ENCODE data around the gene PITRM1.

Gene PITRM1

GRCh38 chr10:3150961-3151360, 21.6 kb downstream of the PITRM1 start:
- H3K4me1 ChIP-seq (ENCODE audit: control insufficient read depth in 5 of 5, insufficient read depth in 5 of 5, low read length in 5 of 5) = no peaks in the 10 kb centered on the region

DNA sequence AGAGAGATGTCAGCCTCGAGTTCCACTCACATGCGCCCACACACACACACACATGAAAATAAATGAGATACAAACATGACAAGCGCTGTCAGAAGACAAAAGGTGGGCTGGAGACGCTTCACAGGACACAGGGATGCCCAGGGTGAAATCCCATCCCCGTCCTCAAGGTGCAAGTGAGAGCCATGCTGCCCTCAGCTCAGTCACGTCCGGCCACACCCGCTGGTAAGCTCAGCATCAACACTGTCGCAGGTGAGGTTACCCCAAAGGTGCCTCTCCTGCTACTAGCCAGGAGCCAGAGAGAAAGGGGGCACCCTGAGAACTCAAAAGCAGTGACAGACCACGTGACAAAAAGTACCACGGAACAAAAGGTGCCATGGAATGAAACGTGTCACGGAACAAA, 22.2 kb downstream of the PITRM1 start:
- no peak overlapping the region for H3K27ac ChIP-seq (ENCODE audit: low read depth, low read length)
- no peak overlapping the region for H3K9ac ChIP-seq (ENCODE audit: low read length in 5 of 5)
- H3K4me3 ChIP-seq (ENCODE audit: low read depth in 1 of 5, low read length in 5 of 5) = no peak overlapping the region
- H3K27me3 ChIP-seq (ENCODE audit: control insufficient read depth in 5 of 5, insufficient read depth in 4 of 5, low read length in 5 of 5) = no peaks in the 10 kb centered on the region
- no peaks in the 10 kb centered on the region for H3K4me1 ChIP-seq (ENCODE audit: control insufficient read depth in 5 of 5, insufficient read depth in 5 of 5, low read length in 5 of 5)
- H3K9me3 ChIP-seq (ENCODE audit: control insufficient read depth in 5 of 5, low read length in 5 of 5) = no peaks in the 10 kb centered on the region
- H3K36me3 ChIP-seq (ENCODE audit: control insufficient read depth in 5 of 5, insufficient read depth in 5 of 5, low read length in 5 of 5) = peaks cover 28 to 100% (median 97%) of the 10 kb centered on the region in 5 donors

More at GRCh38 chr10:3150961-3151360, 21.6 kb downstream of the PITRM1 start:
- H3K27me3 ChIP-seq (ENCODE audit: control insufficient read depth in 5 of 5, insufficient read depth in 4 of 5, low read length in 5 of 5) = no peaks in the 10 kb centered on the region
- no peak overlapping the region for H3K4me3 ChIP-seq (ENCODE audit: low read depth in 1 of 5, low read length in 5 of 5)
- no peak overlapping the region for H3K9ac ChIP-seq (ENCODE audit: low read length in 5 of 5)
- H3K36me3 ChIP-seq (ENCODE audit: control insufficient read depth in 5 of 5, insufficient read depth in 5 of 5, low read length in 5 of 5) = peaks cover 31 to 98% (median 95%) of the 10 kb centered on the region in 5 donors
- no peaks in the 10 kb centered on the region for H3K9me3 ChIP-seq (ENCODE audit: control insufficient read depth in 5 of 5, low read length in 5 of 5)
- H3K27ac ChIP-seq (ENCODE audit: low read depth, low read length) = no peak overlapping the region

DNA sequence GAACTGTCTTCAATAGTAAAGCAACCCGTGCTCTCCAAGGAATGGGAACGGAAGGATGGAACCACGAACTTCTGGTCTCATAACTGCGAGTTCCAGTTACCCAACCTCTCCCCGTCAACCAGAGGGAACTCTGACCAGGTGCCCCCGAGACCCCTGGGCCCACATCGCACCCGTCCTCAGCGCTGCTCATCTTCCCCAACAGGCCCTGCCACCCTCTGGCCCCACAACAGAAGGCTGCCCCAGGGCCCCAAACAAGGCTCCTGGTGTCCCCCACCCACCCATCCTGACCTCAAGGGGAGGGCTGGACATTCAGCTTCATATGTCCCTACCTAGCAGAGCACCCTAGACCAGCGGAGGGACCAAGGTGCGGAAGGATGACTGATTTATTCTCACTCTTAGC, 22.7 kb downstream of the PITRM1 start:
- no peak overlapping the region for H3K27ac ChIP-seq (ENCODE audit: low read depth, low read length)
- H3K36me3 ChIP-seq (ENCODE audit: control insufficient read depth in 5 of 5, insufficient read depth in 5 of 5, low read length in 5 of 5) = peaks cover 28 to 100% (median 97%) of the 10 kb centered on the region in 5 donors
- no peaks in the 10 kb centered on the region for H3K9me3 ChIP-seq (ENCODE audit: control insufficient read depth in 5 of 5, low read length in 5 of 5)
- H3K4me1 ChIP-seq (ENCODE audit: control insufficient read depth in 5 of 5, insufficient read depth in 5 of 5, low read length in 5 of 5) = no peaks in the 10 kb centered on the region
- H3K9ac ChIP-seq (ENCODE audit: low read length in 5 of 5) = no peak overlapping the region
- H3K4me3 ChIP-seq (ENCODE audit: low read depth in 1 of 5, low read length in 5 of 5) = no peak overlapping the region
- H3K27me3 ChIP-seq (ENCODE audit: control insufficient read depth in 5 of 5, insufficient read depth in 4 of 5, low read length in 5 of 5) = no peaks in the 10 kb centered on the region

DNA sequence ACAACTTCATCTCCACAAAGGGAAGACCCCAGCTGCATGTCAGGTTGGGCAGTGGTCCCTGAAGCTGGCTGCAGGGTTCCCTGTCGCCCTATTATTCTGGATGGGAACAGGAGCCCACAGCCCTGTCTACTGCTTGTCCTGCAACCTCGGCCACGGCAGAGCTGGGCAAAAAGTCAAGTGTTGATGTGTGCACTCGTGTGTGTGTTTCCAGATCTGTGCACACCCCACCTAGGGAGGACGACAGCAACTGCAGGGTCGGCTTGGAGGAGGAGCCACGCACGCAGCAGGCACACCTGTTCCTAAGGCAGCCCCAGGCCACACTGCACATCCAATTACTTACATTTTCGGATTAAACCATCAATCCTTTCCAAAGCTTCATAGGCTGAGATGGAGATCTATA, 23.6 kb downstream of the PITRM1 start:
- no peak overlapping the region for H3K9ac ChIP-seq (ENCODE audit: low read length in 5 of 5)
- H3K36me3 ChIP-seq (ENCODE audit: control insufficient read depth in 5 of 5, insufficient read depth in 5 of 5, low read length in 5 of 5) = peaks cover 28 to 100% (median 97%) of the 10 kb centered on the region in 5 donors

DNA sequence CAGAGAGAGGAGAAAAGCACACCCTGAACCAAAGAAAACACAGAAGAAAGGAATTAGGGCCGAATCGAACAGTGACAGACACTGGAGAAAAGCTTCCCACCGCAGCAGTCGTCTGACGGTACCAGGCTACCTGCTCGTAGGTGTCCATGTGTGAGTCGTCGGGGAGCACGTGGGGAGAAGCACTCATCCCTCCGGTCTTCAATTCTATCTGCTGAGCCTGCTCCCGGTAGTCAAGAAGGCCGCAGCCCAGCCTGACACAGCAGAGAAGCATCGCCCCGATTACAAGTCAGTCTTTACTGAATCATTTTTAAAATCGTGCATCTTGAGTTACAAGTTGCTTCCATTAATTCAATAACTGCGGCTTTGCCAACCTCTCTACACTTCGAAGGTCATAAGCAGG, 24.5 kb downstream of the PITRM1 start:
- Histone ChIP-seq H3K36me3 (ENCODE audit: control insufficient read depth in 5 of 5, insufficient read depth in 5 of 5, low read length in 5 of 5) (peaks cover 24 to 100% (median 97%) of the 10 kb centered on the region in 5 donors), H3K4me3 (ENCODE audit: low read depth in 1 of 5, low read length in 5 of 5) (no peak overlapping the region), H3K9ac (ENCODE audit: low read length in 5 of 5) (no peak overlapping the region), H3K9me3 (ENCODE audit: control insufficient read depth in 5 of 5, low read length in 5 of 5) (no peaks in the 10 kb centered on the region), H3K27ac (ENCODE audit: low read depth, low read length) (no peak overlapping the region), H3K4me1 (ENCODE audit: control insufficient read depth in 5 of 5, insufficient read depth in 5 of 5, low read length in 5 of 5) (no peaks in the 10 kb centered on the region), H3K27me3 (ENCODE audit: control insufficient read depth in 5 of 5, insufficient read depth in 4 of 5, low read length in 5 of 5) (no peaks in the 10 kb centered on the region)

More for the DNA sequence above, 23.6 kb downstream of the PITRM1 start:
- no peak overlapping the region for H3K27ac ChIP-seq (ENCODE audit: low read depth, low read length)
- H3K4me1 ChIP-seq (ENCODE audit: control insufficient read depth in 5 of 5, insufficient read depth in 5 of 5, low read length in 5 of 5) = no peaks in the 10 kb centered on the region
- no peak overlapping the region for H3K4me3 ChIP-seq (ENCODE audit: low read depth in 1 of 5, low read length in 5 of 5)
- no peaks in the 10 kb centered on the region for H3K9me3 ChIP-seq (ENCODE audit: control insufficient read depth in 5 of 5, low read length in 5 of 5)
- no peaks in the 10 kb centered on the region for H3K27me3 ChIP-seq (ENCODE audit: control insufficient read depth in 5 of 5, insufficient read depth in 4 of 5, low read length in 5 of 5)

DNA sequence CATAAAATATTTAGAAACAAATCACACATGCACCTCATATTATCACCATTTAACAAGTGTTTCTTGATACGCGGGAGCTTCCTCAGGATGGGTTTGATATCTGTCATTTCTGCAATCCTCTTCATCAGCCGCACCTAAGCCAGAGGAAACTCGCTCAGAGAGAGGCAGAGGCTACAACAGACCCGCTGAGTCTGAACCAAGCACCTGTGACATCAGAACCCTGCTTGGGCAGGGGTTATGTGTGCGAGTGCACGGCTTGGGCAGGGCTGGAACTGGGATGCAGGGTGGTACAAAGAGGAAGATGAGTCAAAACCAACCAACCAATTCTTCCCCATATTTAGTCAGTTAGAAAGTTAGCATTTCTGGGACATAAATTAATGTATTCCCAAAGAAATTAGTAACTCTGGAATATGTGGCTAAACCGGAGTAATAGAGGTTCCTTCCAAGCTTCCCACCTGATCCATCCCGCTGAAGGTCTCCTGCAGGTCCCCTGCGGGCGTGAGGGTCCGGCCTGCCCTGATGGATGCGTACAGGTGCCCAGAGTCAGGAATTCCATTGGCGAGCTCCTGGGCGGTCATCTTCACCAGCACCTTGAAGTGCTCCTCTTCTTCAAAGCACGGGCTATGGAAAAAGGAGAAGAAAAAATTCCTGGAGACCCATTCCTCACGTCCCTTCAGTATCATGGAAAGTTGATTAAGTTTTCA, 25.3 kb downstream of the PITRM1 start:
- Histone ChIP-seq H3K27ac (ENCODE audit: low read depth, low read length) (no peak overlapping the region), H3K36me3 (ENCODE audit: control insufficient read depth in 5 of 5, insufficient read depth in 5 of 5, low read length in 5 of 5) (peaks cover 20 to 100% (median 97%) of the 10 kb centered on the region in 5 donors), H3K4me3 (ENCODE audit: low read depth in 1 of 5, low read length in 5 of 5) (no peak overlapping the region), H3K27me3 (ENCODE audit: control insufficient read depth in 5 of 5, insufficient read depth in 4 of 5, low read length in 5 of 5) (no peaks in the 10 kb centered on the region), H3K9ac (ENCODE audit: low read length in 5 of 5) (no peak overlapping the region), H3K9me3 (ENCODE audit: control insufficient read depth in 5 of 5, low read length in 5 of 5) (no peaks in the 10 kb centered on the region), H3K4me1 (ENCODE audit: control insufficient read depth in 5 of 5, insufficient read depth in 5 of 5, low read length in 5 of 5) (no peaks in the 10 kb centered on the region)

GRCh38 chr10:3146289-3146688, 26.3 kb downstream of the PITRM1 start:
- no peak overlapping the region for H3K9ac ChIP-seq (ENCODE audit: low read length in 5 of 5)
- H3K4me1 ChIP-seq (ENCODE audit: control insufficient read depth in 5 of 5, insufficient read depth in 5 of 5, low read length in 5 of 5) = peaks cover 0 to 4% (median 0%) of the 10 kb centered on the region in 5 donors
- H3K27me3 ChIP-seq (ENCODE audit: control insufficient read depth in 5 of 5, insufficient read depth in 4 of 5, low read length in 5 of 5) = no peaks in the 10 kb centered on the region
- H3K9me3 ChIP-seq (ENCODE audit: control insufficient read depth in 5 of 5, low read length in 5 of 5) = no peaks in the 10 kb centered on the region
- no peak overlapping the region for H3K27ac ChIP-seq (ENCODE audit: low read depth, low read length)
- H3K4me3 ChIP-seq (ENCODE audit: low read depth in 1 of 5, low read length in 5 of 5) = no peak overlapping the region
- H3K36me3 ChIP-seq (ENCODE audit: control insufficient read depth in 5 of 5, insufficient read depth in 5 of 5, low read length in 5 of 5) = peaks cover 19 to 100% (median 98%) of the 10 kb centered on the region in 5 donors

GRCh38 chr10:3145366-3145765, 27.2 kb downstream of the PITRM1 start:
- Histone ChIP-seq H3K9me3 (ENCODE audit: control insufficient read depth in 5 of 5, low read length in 5 of 5) (no peaks in the 10 kb centered on the region), H3K4me3 (ENCODE audit: low read depth in 1 of 5, low read length in 5 of 5) (no peak overlapping the region), H3K4me1 (ENCODE audit: control insufficient read depth in 5 of 5, insufficient read depth in 5 of 5, low read length in 5 of 5) (peaks cover 0 to 12% (median 0%) of the 10 kb centered on the region in 5 donors), H3K9ac (ENCODE audit: low read length in 5 of 5) (no peak overlapping the region), H3K36me3 (ENCODE audit: control insufficient read depth in 5 of 5, insufficient read depth in 5 of 5, low read length in 5 of 5) (peaks cover 16 to 100% (median 94%) of the 10 kb centered on the region in 5 donors), H3K27me3 (ENCODE audit: control insufficient read depth in 5 of 5, insufficient read depth in 4 of 5, low read length in 5 of 5) (no peaks in the 10 kb centered on the region), H3K27ac (ENCODE audit: low read depth, low read length) (no peak overlapping the region)

DNA sequence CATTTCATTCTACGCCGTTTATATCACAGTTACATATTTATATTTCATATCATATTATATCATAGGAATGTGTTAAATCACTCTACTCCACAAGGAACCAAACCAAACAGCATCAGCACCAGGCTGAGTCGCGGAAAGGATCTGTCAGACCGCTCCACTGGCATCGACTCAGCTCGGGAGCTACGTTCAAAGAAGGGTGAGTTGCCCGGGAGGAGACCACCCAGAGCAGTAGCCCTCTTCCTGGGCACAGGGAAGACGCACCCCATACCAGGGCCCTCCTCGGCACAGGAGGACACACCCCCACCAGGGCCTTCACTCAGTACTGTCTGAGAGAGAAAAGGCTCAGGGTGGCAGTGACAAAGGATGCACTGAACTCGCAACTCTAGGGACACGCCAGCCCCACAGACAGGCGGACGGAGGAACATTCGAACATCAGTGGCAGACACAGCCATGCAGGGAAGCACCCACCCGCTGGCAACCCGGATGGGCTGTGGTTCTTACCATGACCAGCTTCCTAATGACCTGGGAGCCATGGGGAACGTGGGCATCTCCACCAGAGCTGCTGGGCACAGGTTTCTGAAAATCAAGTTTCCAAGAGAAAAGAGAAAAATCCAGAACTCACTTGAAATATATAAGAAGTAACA, 28.7 kb downstream of the PITRM1 start:
- Histone ChIP-seq H3K9me3 (ENCODE audit: control insufficient read depth in 5 of 5, low read length in 5 of 5) (no peaks in the 10 kb centered on the region), H3K27ac (ENCODE audit: low read depth, low read length) (no peak overlapping the region), H3K36me3 (ENCODE audit: control insufficient read depth in 5 of 5, insufficient read depth in 5 of 5, low read length in 5 of 5) (peaks cover 19 to 100% (median 94%) of the 10 kb centered on the region in 5 donors), H3K4me3 (ENCODE audit: low read depth in 1 of 5, low read length in 5 of 5) (no peak overlapping the region), H3K27me3 (ENCODE audit: control insufficient read depth in 5 of 5, insufficient read depth in 4 of 5, low read length in 5 of 5) (no peaks in the 10 kb centered on the region), H3K9ac (ENCODE audit: low read length in 5 of 5) (no peak overlapping the region), H3K4me1 (ENCODE audit: control insufficient read depth in 5 of 5, insufficient read depth in 5 of 5, low read length in 5 of 5) (peaks cover 0 to 17% (median 0%) of the 10 kb centered on the region in 5 donors)

GRCh38 chr10:3143366-3143765, 29.2 kb downstream of the PITRM1 start:
- peaks cover 21 to 100% (median 94%) of the 10 kb centered on the region in 5 donors for H3K36me3 ChIP-seq (ENCODE audit: control insufficient read depth in 5 of 5, insufficient read depth in 5 of 5, low read length in 5 of 5)
- no peak overlapping the region for H3K9ac ChIP-seq (ENCODE audit: low read length in 5 of 5)
- H3K27ac ChIP-seq (ENCODE audit: low read depth, low read length) = no peak overlapping the region
- no peaks in the 10 kb centered on the region for H3K9me3 ChIP-seq (ENCODE audit: control insufficient read depth in 5 of 5, low read length in 5 of 5)
- H3K4me3 ChIP-seq (ENCODE audit: low read depth in 1 of 5, low read length in 5 of 5) = no peak overlapping the region
- peaks cover 0 to 17% (median 0%) of the 10 kb centered on the region in 5 donors for H3K4me1 ChIP-seq (ENCODE audit: control insufficient read depth in 5 of 5, insufficient read depth in 5 of 5, low read length in 5 of 5)
- no peaks in the 10 kb centered on the region for H3K27me3 ChIP-seq (ENCODE audit: control insufficient read depth in 5 of 5, insufficient read depth in 4 of 5, low read length in 5 of 5)
